Measurements from ENCODE around the gene PIP4K2A.

PIP4K2A gene

GRCh38 chr10:22599048-22599561 lies 115.3 kb downstream of the PIP4K2A start:
- Histone ChIP-seq H3K9ac (ENCODE audit: low read depth, low read length) (peak overlapping the region; percentile 13), H3K4me1 (ENCODE audit: control insufficient read depth, insufficient read depth, low read length) (no peaks in the 10 kb centered on the region), H3K9me3 (ENCODE audit: control insufficient read depth, insufficient read depth, low read length) (no peaks in the 10 kb centered on the region), H3K36me3 (ENCODE audit: control insufficient read depth, insufficient read depth, low read length) (no peaks in the 10 kb centered on the region), H3K4me3 (ENCODE audit: low read depth, low read length) (no peak overlapping the region), H3K27me3 (ENCODE audit: control insufficient read depth, insufficient read depth, low read length) (no peaks in the 10 kb centered on the region)

GRCh38 chr10:22598478-22598877 lies 115.9 kb downstream of the PIP4K2A start:
- Histone ChIP-seq H3K27me3 (ENCODE audit: control insufficient read depth, insufficient read depth, low read length) (no peaks in the 10 kb centered on the region), H3K4me1 (ENCODE audit: control insufficient read depth, insufficient read depth, low read length) (peaks cover 3% of the 10 kb centered on the region), H3K36me3 (ENCODE audit: control insufficient read depth, insufficient read depth, low read length) (no peaks in the 10 kb centered on the region), H3K4me3 (ENCODE audit: low read depth, low read length) (no peak overlapping the region), H3K9me3 (ENCODE audit: control insufficient read depth, insufficient read depth, low read length) (no peaks in the 10 kb centered on the region), H3K9ac (ENCODE audit: low read depth, low read length) (no peak overlapping the region)

GRCh38 chr10:22597138-22597537 lies 117.2 kb downstream of the PIP4K2A start:
- H3K4me3 ChIP-seq (ENCODE audit: low read depth, low read length) = no peak overlapping the region
- H3K36me3 ChIP-seq (ENCODE audit: control insufficient read depth, insufficient read depth, low read length) = no peaks in the 10 kb centered on the region
- H3K9ac ChIP-seq (ENCODE audit: low read depth, low read length) = no peak overlapping the region
- H3K27me3 ChIP-seq (ENCODE audit: control insufficient read depth, insufficient read depth, low read length) = no peaks in the 10 kb centered on the region
- H3K4me1 ChIP-seq (ENCODE audit: control insufficient read depth, insufficient read depth, low read length) = peaks cover 3% of the 10 kb centered on the region
- H3K9me3 ChIP-seq (ENCODE audit: control insufficient read depth, insufficient read depth, low read length) = no peaks in the 10 kb centered on the region

- Histone ChIP-seq H3K36me3 (ENCODE audit: control insufficient read depth, insufficient read depth, low read length) (peaks cover 5% of the 10 kb centered on the region), H3K9ac (ENCODE audit: low read depth, low read length) (no peak overlapping the region), H3K27me3 (ENCODE audit: control insufficient read depth, insufficient read depth, low read length) (no peaks in the 10 kb centered on the region), H3K4me3 (ENCODE audit: low read depth, low read length) (no peak overlapping the region), H3K4me1 (ENCODE audit: control insufficient read depth, insufficient read depth, low read length) (peaks cover 3% of the 10 kb centered on the region), H3K9me3 (ENCODE audit: control insufficient read depth, insufficient read depth, low read length) (no peaks in the 10 kb centered on the region)
These were observed 120.7 kb downstream of the PIP4K2A start for GRCh38 chr10:22593636-22594198.

- peaks cover 3% of the 10 kb centered on the region for H3K4me1 ChIP-seq (ENCODE audit: control insufficient read depth, insufficient read depth, low read length)
- H3K27me3 ChIP-seq (ENCODE audit: control insufficient read depth, insufficient read depth, low read length) = no peaks in the 10 kb centered on the region
- H3K9me3 ChIP-seq (ENCODE audit: control insufficient read depth, insufficient read depth, low read length) = no peaks in the 10 kb centered on the region
- no peak overlapping the region for H3K9ac ChIP-seq (ENCODE audit: low read depth, low read length)
- H3K4me3 ChIP-seq (ENCODE audit: low read depth, low read length) = no peak overlapping the region
- H3K36me3 ChIP-seq (ENCODE audit: control insufficient read depth, insufficient read depth, low read length) = peaks cover 5% of the 10 kb centered on the region
These were observed 121.4 kb downstream of the PIP4K2A start for GRCh38 chr10:22593026-22593425.

GRCh38 chr10:22589851-22590514 lies 124.4 kb downstream of the PIP4K2A start:
- H3K4me3 ChIP-seq (ENCODE audit: low read depth, low read length) = no peak overlapping the region
- peaks cover 5% of the 10 kb centered on the region for H3K36me3 ChIP-seq (ENCODE audit: control insufficient read depth, insufficient read depth, low read length)
- H3K27me3 ChIP-seq (ENCODE audit: control insufficient read depth, insufficient read depth, low read length) = no peaks in the 10 kb centered on the region
- peaks cover 3% of the 10 kb centered on the region for H3K4me1 ChIP-seq (ENCODE audit: control insufficient read depth, insufficient read depth, low read length)
- no peak overlapping the region for H3K9ac ChIP-seq (ENCODE audit: low read depth, low read length)
- H3K9me3 ChIP-seq (ENCODE audit: control insufficient read depth, insufficient read depth, low read length) = no peaks in the 10 kb centered on the region

GRCh38 chr10:22588462-22588861 lies 125.9 kb downstream of the PIP4K2A start:
- Histone ChIP-seq H3K27me3 (ENCODE audit: control insufficient read depth, insufficient read depth, low read length) (no peaks in the 10 kb centered on the region), H3K9ac (ENCODE audit: low read depth, low read length) (no peak overlapping the region), H3K9me3 (ENCODE audit: control insufficient read depth, insufficient read depth, low read length) (no peaks in the 10 kb centered on the region), H3K4me3 (ENCODE audit: low read depth, low read length) (no peak overlapping the region), H3K36me3 (ENCODE audit: control insufficient read depth, insufficient read depth, low read length) (peaks cover 5% of the 10 kb centered on the region), H3K4me1 (ENCODE audit: control insufficient read depth, insufficient read depth, low read length) (no peaks in the 10 kb centered on the region)

GRCh38 chr10:22583683-22584082 lies 130.7 kb downstream of the PIP4K2A start:
- H3K9me3 ChIP-seq (ENCODE audit: control insufficient read depth, insufficient read depth, low read length) = no peaks in the 10 kb centered on the region
- no peak overlapping the region for H3K9ac ChIP-seq (ENCODE audit: low read depth, low read length)
- no peaks in the 10 kb centered on the region for H3K4me1 ChIP-seq (ENCODE audit: control insufficient read depth, insufficient read depth, low read length)
- no peaks in the 10 kb centered on the region for H3K27me3 ChIP-seq (ENCODE audit: control insufficient read depth, insufficient read depth, low read length)
- no peaks in the 10 kb centered on the region for H3K36me3 ChIP-seq (ENCODE audit: control insufficient read depth, insufficient read depth, low read length)
- no peak overlapping the region for H3K4me3 ChIP-seq (ENCODE audit: low read depth, low read length)

GRCh38 chr10:22581461-22581860 lies 132.9 kb downstream of the PIP4K2A start:
- no peak overlapping the region for H3K4me3 ChIP-seq (ENCODE audit: low read depth, low read length)
- H3K4me1 ChIP-seq (ENCODE audit: control insufficient read depth, insufficient read depth, low read length) = no peaks in the 10 kb centered on the region
- no peaks in the 10 kb centered on the region for H3K27me3 ChIP-seq (ENCODE audit: control insufficient read depth, insufficient read depth, low read length)
- no peaks in the 10 kb centered on the region for H3K36me3 ChIP-seq (ENCODE audit: control insufficient read depth, insufficient read depth, low read length)
- no peaks in the 10 kb centered on the region for H3K9me3 ChIP-seq (ENCODE audit: control insufficient read depth, insufficient read depth, low read length)
- H3K9ac ChIP-seq (ENCODE audit: low read depth, low read length) = no peak overlapping the region

- H3K4me1 ChIP-seq (ENCODE audit: control insufficient read depth, insufficient read depth, low read length) = no peaks in the 10 kb centered on the region
- no peaks in the 10 kb centered on the region for H3K36me3 ChIP-seq (ENCODE audit: control insufficient read depth, insufficient read depth, low read length)
- H3K9me3 ChIP-seq (ENCODE audit: control insufficient read depth, insufficient read depth, low read length) = no peaks in the 10 kb centered on the region
- H3K9ac ChIP-seq (ENCODE audit: low read depth, low read length) = no peak overlapping the region
- no peak overlapping the region for H3K4me3 ChIP-seq (ENCODE audit: low read depth, low read length)
- no peaks in the 10 kb centered on the region for H3K27me3 ChIP-seq (ENCODE audit: control insufficient read depth, insufficient read depth, low read length)
These were observed 133.7 kb downstream of the PIP4K2A start for GRCh38 chr10:22580711-22581110.

- Histone ChIP-seq H3K36me3 (ENCODE audit: control insufficient read depth, insufficient read depth, low read length) (no peaks in the 10 kb centered on the region), H3K27me3 (ENCODE audit: control insufficient read depth, insufficient read depth, low read length) (no peaks in the 10 kb centered on the region), H3K4me1 (ENCODE audit: control insufficient read depth, insufficient read depth, low read length) (no peaks in the 10 kb centered on the region), H3K9me3 (ENCODE audit: control insufficient read depth, insufficient read depth, low read length) (no peaks in the 10 kb centered on the region), H3K9ac (ENCODE audit: low read depth, low read length) (no peak overlapping the region), H3K4me3 (ENCODE audit: low read depth, low read length) (no peak overlapping the region)
These were observed 134.6 kb downstream of the PIP4K2A start for GRCh38 chr10:22579826-22580225.

GRCh38 chr10:22573820-22574569 lies 140.4 kb downstream of the PIP4K2A start:
- no peaks in the 10 kb centered on the region for H3K27me3 ChIP-seq (ENCODE audit: control insufficient read depth, insufficient read depth, low read length)
- H3K4me1 ChIP-seq (ENCODE audit: control insufficient read depth, insufficient read depth, low read length) = no peaks in the 10 kb centered on the region
- H3K36me3 ChIP-seq (ENCODE audit: control insufficient read depth, insufficient read depth, low read length) = peaks cover 3% of the 10 kb centered on the region
- no peak overlapping the region for H3K4me3 ChIP-seq (ENCODE audit: low read depth, low read length)
- no peaks in the 10 kb centered on the region for H3K9me3 ChIP-seq (ENCODE audit: control insufficient read depth, insufficient read depth, low read length)
- no peak overlapping the region for H3K9ac ChIP-seq (ENCODE audit: low read depth, low read length)

Measured in iPS-15b (cell line).